Mesenteric fat pad (tissue), 1 donor: ENCODE measurements around the gene SOCS3. TPM values are rescaled to one million over a fixed set of nuclear protein-coding genes. Genes with fewer than 3 reads are reported as not detected.
"Not testable (repeated sequence)": the region's sequence is repeated elsewhere in the genome, so short reads cannot be mapped to it uniquely, and the experiment has no call there.

Experiments used
- DNase-seq: peaks from one replicate; pipeline ENCODE4 v3.0.0-alpha.2; 2020; ENCODE audit warnings: low spot score
- total RNA-seq: library from RNA; stranded (reverse); fragmentation: NEBNext Ultra II Directional; extraction: Animal tissue kit (Norgen Biotek cat#: 25700); gene quantifications from one replicate; pipeline ENCODE4 v1.2.1, GENCODE V29; 2021
- donor health status: DM: yes; HTN: yes; CAD: no.

Gene SOCS3
- total RNA-seq, 1 donor from 2014 or later = 491 TPM

DNA sequence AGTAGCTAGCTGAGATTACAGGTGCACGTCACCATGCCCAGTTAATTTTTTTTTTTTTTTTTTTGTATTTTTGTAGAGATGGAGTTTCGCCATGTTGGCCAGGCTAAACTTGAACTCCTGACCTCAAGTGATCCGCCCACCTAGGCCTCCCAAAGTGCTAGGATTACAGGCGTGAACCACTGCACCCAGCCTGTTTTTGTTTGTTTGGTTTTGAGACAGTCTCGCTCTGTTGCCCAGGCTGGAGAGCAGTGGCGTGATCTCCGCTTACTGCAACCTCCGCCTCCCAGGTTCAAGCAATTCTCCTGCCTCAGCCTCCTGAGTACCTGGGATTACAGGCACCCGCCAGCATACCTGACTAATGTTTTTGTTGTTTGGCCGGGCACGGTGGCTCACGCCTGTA is 28.5 kb downstream of the SOCS3 start:
- DNase-seq = not testable (repeated sequence)

DNA sequence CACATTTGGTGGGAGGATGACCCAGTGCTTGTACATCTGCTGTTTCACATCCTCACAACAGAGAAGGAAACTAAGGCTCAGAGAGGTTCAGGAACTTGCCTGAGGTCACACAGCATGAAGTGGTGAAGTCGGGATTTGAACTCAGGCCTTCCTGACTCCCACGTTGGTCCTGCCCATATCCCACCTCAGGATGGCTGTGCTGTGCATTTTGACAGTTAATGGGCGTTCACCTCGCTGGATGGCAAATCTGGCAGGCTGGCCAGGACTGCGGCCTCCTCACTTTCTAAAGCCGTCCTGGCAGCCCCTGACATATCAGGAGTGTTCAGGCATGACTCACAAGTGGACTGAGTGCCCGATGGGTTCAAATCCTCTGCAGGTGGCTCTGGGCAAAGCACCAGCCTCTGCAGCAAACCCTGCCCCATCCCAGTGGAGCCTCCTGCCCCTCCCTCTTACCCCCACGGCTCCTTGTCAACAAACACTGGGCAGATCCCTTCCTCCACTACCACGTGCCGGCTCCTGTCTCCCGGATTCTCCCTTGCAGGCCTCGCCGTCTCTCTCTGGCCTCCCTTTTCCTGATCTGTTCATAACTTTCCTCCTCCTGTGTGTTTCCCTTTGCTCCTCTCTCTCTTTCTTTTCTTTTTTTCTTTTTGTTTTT is 29.2 kb downstream of the SOCS3 start:
- no peak for DNase-seq

DNA sequence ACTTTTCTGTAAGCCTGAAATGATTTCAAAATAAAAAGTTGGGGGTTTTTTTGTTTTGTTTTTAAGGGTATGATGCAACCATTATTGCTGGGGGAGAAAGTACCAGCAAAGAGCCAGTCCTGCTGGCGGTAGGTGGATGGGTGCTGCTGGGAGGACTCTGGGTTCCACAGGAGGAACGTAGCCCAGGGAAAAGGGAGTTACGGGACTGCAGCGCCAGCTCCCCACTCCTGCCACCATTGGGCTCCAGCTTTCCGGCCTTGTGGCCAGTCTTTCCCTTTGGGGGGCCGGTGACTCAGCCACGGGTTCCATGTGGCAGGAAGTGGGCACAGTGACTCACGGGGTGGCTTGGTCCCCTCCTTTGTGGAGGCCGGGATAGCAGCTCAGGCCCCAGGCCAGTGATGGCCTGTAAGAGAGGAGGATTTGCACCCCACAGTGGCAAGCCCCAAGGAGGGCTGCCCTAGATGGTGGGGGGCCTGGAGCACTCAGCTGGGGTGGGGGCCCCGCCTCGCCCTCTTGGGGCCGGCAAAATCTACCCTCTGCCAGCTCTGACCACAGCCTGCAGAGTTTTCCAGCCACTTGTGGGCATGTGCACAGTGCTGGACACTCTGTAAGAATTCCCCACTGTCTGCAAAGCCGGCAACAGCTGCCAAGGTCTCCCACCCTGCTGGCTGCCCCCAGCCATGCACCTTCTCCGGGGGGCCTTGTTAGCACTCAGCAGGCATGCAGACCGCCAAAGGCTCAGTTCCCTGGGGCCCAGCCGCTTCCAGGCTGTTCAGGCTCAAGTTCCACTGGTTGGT is 30.4 kb downstream of the SOCS3 start:
- no peak for DNase-seq

DNA sequence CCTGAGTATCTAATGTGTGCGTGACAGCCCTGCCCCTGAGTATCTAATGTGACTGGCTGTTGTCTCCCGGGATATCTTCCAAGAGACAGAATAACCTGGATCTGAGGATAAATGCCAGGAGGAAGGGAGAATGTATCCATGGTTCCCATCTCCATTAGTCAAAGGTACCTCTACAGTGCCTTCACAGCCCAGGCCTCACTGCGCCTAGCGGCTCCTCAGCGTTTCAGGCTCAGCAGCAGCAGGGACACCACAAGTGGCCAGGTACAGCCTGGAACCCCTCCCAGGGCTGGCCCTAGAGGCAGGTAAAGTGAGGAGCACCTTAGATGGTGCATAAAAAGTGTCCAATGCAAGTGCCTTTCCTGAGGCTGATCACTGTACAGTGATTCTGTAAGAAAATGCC is 32.0 kb downstream of the SOCS3 start:
- no peak for DNase-seq

DNA sequence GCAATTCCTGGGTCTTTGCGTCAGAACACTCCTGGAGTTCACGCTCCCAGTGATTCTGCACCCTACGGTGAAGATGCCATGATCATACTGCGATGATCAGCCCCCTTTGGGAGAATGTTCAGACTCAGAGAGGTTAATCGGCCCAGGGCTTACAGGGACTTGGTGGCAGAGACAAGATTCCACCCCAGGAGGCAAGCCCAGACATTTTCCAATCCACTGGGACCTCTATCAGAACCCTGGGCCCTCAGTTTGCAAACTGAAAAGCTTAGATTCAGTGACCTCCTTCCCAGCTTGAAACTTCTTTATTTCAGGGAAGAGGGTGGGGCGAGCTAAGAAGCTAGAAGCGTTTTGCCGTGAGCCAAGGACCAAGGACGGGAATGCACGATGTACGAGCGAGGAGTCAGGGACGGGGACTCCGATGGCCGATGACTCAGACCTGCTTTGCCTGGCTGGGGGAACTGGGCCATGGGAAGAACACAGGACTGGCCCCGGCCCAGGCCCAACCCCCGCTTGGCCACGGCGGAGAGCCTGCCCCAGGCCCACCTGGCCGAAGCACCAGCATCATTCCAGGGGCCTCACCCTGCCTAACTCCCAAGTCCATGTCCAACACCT is 34.7 kb downstream of the SOCS3 start:
- DNase-seq = no peak

DNA sequence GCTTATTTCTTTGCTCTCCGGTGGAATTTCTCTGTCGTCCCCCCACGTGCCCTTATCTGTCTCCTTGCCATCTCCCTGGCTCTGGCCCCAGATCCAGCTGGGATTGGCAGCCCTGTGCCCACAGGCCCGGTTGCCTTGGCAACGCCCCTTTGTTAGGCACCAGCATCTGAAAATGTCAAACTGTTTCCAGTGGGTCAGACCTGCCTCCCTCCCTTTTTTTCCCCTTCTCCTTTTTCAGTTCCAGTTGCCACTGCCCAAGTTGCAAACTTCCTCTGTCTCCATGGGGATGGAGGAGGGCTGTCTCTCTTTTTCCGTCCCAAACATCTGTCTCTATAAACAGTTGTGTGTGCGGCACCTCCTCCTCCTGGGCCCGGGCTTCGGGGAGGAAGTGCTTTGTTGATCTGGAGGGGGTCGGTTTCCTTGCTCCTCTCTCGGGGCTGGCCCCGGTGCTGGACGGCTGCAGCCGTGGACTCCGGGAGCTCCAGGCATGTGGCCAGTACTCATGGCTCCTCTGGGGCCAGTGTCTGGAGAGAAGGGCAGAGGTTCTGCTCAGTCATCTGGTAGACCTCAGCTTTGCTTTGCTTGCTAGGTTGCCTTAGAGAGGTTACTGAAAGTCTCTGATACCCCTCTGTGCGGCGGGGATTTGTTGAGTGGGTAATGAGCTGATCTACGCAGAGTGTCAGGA is 35.3 kb downstream of the SOCS3 start:
- no peak for DNase-seq

DNA sequence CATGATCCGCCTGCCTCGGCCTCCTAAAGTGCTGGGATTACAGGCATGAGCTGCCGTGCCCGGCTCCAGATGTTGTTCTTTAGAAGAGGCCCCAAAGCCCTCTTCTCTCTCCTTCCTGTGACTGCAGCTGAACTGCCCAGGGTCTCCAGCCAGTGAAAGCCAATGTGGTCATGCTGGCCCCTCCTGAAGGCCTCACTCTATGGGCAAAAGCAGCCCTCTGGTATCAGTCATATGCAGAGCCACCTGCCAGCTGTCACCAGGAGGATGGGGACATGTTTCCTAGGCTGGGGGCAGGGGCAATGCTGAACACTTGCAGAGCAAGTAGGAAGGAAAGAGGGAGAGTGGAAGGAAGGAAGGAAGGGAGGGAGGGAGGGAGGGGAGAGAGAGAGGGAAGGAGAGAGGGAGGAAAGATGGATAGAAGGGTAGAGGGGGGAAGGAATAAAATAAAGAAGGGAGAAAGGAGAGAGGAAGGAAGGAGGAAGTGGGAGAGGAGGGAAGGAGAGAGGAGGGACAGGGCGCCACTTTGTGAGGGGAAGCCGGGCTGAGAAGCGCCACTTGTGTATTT is 36.0 kb downstream of the SOCS3 start:
- DNase-seq = no peak

DNA sequence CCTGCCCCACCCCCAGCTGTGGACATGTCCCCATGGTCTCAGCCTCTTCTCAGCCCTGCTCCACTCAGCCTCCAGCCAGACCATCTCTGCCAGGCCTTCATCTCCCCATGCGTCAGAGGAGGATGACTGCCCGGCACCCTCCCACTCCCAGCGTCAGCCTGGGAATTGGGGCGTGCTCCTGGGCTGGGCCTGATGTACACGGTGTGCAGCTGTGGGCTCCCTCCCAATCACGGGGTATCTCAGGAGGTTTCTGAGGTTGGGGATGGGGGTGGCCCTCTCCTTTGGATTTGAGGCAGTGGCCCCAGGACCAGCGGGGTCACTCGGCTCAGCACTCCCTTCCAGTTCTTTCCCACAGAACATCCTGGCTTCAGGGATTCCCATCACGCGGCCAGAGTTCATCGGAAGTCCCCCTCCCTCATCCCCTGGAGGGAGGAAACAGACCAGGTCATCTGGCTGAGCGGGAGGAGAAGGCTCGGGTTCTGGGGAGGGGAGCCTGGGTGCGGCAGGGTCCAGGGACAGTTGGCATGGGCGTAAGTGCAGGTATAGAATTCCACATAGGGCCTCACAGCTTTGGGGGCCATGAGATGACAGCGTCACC is 36.9 kb downstream of the SOCS3 start:
- no peak for DNase-seq

DNA sequence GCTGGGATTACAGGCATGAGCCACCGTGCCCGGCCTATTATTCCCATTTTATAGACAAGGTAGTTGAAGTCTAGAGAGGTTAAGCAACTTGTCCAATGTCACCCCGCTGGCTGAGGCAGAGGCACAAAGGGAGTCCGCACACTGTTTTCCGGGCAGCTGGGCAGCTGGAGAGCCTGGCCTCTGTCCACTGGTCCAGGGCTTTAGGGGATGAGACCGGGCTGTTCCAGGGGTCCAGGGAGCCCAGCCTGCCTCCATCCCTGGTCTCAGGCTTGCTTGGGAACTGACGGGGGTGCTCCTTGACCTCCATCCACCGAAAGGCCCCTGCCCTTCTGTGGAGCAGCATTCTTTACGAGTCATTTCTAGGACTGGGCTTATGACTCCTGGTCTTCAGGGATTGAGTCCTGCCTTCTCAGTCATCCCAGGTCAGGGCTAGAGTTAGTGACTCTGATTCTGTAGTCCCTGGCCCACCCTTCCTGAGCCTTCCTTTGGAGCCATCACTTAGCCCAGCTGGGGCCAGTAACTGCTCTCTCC is 37.5 kb downstream of the SOCS3 start:
- no peak for DNase-seq

DNA sequence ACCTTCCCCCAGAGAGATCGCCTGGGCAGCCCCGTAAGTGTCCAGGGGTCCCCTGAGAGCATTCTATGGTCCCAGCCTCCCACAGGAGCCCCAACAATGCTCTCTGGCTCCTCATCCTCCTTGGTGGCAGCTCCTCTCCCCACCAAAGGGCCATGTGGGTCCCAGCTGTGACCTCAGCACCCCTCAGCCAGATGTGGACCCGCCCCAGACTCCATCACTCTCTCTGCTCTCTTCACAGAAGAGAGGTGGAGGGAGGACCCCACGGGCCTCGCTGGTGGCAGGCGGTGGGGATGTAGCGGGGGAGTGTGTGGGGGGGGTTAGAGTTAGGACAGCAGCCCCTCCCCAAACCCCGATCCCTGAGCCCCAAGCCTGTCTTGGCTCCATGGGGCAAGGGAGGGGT is 41.0 kb downstream of the SOCS3 start:
- DNase-seq = no peak

DNA sequence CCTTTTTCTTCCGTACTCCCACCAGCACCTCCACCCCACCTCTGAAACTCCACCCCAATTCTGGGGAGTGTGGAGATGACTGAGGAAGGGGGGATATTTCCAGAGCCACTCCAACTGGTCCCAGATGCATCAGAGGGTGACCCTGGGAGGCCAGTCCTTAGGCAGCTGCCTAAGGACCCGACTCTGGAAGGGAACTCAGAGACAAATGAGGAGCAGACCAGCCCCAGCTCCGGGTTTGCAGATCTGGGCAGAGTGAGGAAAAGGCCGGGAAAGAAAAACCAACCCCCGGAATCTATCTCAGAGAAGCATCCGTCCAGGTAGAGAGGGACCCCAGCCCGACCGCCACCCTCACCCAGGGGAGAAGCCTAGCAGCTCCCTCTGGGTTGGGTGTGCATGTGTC is 41.5 kb downstream of the SOCS3 start:
- DNase-seq = no peak

DNA sequence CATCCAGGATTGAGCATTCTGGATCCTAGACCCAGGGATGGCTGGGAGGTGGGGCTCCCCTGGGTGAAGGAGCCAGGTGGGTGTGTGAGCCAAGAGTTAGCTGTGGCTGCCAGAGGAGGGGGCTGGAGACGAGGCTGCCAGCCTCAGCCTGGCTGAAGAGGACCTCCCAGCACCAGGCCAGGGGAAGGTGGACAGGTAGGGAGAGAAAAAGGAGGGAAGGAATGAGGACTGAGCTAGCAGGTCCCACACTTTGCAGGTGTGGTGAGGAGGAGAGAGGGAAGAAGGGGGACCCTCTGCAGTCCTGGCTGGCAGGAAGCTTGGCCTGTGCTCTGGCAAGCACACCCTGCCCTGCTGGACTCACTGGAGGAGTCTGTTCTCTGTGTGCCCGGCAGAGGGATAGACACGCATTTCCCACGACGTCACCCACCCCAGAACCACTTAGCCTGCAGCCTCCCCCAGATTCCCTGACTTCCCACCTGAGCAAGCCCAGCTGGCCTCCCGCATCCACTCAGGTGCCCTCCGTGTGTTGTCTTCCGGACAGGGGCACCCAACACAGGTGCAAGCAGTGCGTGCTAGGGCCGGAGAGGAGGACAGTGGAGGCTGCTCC is 42.0 kb downstream of the SOCS3 start:
- no peak for DNase-seq

DNA sequence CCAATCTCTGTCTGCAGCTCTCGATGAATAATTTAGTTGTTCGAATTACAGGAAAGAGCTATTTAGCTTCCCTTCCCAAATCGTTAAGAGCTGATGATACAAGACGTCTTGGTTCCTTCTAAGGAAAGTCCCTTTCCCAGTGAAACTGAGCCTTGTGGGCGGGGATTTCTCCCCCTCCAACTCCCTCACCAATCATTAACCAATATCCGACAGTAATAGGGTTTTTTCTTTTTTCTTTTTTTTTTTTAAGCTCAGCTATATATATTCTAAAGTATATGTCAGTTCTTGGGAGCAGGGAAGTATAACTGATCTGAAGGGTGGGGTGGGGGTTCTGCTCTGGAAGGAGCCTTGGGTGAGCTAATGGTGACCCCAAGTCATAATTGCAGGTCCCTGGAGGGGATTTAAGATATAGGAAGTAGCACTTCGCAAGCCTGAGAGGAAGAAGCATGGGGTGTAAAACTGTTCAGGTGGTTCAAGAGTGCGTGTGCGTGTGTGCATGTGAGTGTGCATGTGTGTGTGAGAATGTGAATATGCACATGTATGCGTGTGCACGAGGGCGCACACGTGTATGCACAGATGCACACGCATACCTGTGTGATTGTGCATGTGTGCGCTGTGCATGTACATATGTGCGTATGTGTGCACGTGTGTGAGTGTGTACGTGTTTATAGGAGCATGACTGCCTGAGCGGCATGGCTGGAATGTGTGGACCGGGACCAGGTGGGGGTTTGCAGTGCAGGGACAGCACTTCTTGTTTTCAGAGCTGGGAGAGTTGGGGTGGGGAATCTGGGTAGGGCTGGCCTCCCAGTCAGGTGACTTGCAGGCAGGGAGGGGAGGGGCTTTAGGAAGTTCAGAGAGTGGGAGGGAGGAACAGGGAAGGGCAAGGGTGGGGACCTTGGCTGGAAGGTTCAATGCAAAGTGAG is 42.7 kb downstream of the SOCS3 start:
- DNase-seq = no peak

DNA sequence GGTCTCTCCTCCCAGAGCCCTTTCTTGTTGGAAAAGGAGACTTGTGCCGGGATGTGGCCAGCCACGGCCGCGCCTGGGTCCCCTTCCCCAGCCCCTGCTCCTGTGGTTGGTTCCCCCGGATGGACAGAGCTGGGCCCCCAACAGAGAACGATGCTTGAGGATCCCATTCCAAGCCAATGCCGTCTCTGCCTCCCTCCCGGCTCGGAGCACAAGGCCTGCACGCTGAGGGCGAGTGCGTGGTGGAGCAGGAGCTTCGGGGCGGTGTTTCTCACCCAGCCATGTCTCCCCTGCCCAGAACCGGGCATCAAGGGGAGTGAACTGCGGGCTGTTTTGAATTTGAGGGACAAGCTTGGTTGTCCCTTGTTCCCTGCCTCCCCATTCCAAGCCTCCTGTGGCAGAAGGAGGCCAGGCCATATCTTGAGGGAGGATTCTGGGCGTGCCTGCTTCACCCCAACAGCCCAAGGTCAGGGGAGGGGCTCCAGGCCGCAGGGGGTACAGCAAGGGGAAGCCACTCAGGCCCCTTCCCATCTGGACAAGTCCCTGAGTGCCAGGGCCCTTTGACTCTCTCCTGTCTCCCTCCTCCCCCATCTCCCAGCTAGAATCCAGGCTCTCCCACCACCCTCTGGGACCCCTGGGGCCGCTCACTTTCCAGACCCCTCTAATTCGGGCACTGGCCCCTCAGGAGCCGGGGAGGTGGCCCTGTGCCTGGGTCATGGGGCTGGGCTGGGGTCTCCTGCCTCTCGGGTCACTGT is 43.6 kb downstream of the SOCS3 start:
- no peak for DNase-seq

DNA sequence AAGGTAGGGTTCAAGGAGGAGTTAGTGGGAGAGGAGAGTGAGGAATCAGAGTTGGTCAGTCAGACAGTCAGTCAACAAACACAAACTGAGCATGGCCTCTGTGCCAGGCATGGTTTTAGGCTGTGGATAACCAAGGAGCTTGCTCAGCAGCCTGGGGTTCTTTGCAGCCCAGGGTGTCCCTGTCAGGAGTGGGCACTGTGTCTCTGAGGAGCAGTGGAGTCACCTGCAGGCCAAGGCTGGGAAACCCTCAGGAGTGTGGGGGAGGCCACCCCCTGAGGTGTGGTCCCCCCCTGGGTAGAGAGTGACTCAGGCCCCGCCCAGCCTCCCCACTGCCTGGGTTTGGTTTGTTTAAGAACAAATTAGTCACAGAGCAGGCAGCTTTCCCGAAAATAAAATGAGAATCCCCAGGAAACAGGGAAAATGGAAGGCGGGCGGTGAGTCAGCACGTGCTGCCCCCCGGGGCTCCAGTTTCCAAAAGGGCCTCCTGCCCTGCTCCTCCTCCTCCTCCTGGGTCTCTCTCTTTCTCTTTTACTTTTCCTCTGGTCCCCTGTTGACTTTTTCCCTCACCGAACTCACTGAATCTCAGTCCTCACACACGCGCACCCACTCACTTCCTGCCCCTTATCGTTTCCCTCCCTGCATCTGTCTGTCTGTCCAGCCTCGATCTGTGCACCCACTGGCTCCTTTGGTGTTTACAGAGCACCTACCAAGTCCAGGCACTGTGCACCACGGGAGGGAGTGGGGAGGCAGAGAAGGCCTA is 44.3 kb downstream of the SOCS3 start:
- peak; percentile 94 for DNase-seq

DNA sequence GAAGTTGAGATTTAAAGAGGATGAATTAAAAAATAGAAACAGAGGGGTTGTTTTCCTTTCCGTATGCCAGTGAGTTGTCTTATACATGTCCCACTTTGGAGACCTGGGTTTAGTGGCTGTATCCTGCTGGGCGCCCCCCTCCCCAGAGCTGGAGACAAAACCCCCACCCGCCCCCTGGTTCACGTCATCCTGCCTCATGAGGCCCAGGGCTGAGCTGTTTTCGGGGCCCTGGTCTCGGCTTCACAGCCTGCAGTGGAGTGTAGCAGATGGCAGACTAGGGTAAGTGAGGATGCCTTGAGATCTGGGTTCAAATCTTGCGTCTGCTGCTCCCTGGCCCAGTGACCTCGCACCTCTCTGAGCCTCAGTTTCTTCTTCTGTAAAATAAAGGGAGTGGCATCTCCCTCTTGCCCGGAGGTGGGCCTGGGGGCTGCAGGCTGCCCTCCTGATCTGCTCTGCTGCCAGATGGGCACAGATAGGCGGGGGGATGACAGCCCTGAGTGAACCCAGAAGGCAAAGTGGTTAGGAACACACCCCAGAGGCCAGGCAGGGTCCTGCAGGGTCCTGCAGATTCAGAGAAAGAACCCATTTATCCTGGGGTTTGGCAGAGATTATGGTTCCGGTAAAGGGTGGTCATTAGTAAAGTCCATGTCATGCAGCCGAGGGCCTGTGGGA is 45.1 kb downstream of the SOCS3 start:
- no peak for DNase-seq
